Uterus (tissue), 2 donors: ENCODE measurements around the gene HCCS.

Experiments used
- CTCF ChIP-seq, 4 experiments: fragments of 200-600 bp in 2 of 4; fragments of 450-650 bp in 2 of 4; sonication (generic) in 2 of 4; IDR thresholded peaks; one replicate each; pipeline ENCODE4 v1.5.1; 2016 to 2019; ENCODE audit warnings: antibody characterized with exemption in 4 of 4, mild to moderate bottlenecking in 2 of 4, moderate library complexity in 1 of 4
- POLR2A ChIP-seq, 2 donors: fragments of 450-650 bp; IDR thresholded peaks; one replicate each; pipeline ENCODE4 v1.6.1; 2016; ENCODE audit warnings: antibody characterized with exemption in 2 of 2, mild to moderate bottlenecking in 1 of 2, moderate library complexity in 1 of 2

GRCh38 chrX:11135564-11136185, 24.5 kb downstream of the HCCS start:
- no peak for TF ChIP-seq CTCF (IDR thresholded peaks at IDR 0.05)
- no peak for TF ChIP-seq POLR2A (IDR thresholded peaks at IDR 0.05)
